Esophagus mucosa (tissue), 1 donor: Measurements from ENCODE around the gene TRMT44. TPM values are rescaled to one million over a fixed set of nuclear protein-coding genes. Genes with fewer than 3 reads are reported as not detected.
"Not testable (repeated sequence)": the region's sequence is repeated elsewhere in the genome, so short reads cannot be mapped to it uniquely, and the experiment has no call there.

Source experiments
- ATAC-seq: fragments of 200-7000 bp; cut with Tn5 transposase; one replicate; pipeline ENCODE4 v1.9.1; 2020
- total RNA-seq: library from RNA; stranded (reverse); gene quantifications from one replicate; pipeline ENCODE4 v1.2.4, GENCODE V29; 2023
- donor health status: DM: yes; HTN: yes; CAD: no.

Gene TRMT44
- total RNA-seq, 1 donor from 2014 or later = 15.7 TPM

- ATAC-seq = no peak
Observed at GRCh38 chr4:8497762-8498161, 57.2 kb downstream of the TRMT44 start.

DNA sequence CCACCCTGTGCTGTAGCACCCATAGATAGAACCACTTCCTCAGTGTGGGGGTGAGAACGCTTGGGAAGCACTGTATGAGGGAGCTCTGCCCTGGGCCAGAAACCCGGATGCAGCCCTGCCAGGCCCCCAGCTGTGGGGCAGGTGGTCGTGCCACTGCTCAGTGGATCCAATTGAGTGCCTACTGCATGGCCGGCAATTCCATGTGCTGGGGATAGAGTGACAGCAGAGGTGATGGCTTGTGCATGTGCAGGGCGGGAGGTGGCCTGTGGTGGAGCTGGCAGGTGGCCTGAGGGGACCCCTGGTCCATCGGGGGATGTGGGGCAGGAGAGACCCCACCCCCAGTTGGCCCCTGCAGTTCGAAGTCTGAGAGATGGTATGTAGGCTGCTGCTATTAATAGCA, 60.4 kb downstream of the TRMT44 start:
- no peak for ATAC-seq

DNA sequence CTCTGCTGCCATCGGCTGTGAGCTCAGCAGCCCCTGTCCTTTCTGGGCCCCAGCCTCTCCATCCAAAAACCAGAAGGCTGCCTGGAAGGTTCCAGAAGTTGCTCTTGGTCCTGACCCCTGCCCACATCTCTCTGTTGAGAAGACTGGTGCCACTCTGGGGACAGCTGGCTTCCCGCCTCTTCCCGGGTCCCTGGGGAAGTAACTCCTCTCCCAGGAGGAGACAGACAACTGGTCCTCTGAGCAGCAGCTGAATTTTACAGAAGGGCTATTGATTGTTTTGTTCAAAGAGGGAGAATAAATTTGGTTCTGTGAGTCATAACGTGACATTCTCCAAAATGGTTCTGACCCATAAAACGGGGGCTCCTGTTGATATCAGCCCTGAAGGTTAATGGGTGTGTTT, 61.2 kb downstream of the TRMT44 start:
- no peak for ATAC-seq

DNA sequence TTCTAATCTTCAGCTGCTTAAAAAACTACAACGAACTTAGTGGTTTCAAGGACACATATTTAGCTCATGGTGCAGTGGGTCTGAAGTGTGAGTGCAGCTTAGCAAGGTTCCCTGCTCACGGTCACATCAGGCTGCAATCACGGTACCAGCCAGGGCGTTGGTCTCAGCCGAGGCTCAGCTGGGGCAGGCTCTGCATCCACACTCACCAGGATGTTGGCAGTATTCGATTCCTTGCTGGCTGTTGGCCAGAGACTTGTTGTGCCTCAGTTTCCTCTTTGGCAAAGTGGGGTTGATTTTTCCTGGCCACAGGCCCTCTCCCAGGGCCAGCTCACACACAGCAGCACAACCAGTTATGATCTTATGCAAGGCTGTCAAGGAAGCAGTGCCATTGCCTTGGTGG, 61.8 kb downstream of the TRMT44 start:
- no peak for ATAC-seq

GRCh38 chr4:8502836-8503585, 62.4 kb downstream of the TRMT44 start:
- no peak for ATAC-seq

DNA sequence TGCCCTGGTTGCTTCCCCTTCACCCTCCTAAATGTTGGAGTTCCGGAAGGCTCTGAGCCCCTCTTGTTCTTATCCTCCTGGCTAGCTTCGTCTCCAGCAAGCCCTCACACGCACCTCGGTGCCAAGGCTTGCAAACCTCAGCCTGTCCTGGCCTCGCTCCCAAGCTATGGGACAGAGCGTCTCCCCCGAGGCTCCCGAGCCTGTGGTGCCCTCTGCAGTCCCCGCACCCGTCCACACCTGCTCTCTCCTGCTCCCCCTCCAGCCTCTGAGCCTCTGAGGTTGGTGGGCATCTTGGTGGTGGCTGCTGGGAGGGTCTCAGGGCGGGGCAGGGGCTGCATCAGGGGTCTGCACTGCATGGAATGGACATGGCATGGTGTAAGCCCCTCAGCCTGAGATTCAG, 63.2 kb downstream of the TRMT44 start:
- peak; percentile 23 for ATAC-seq

- peak; percentile 40 for ATAC-seq
Observed at GRCh38 chr4:8504279-8505007, 63.9 kb downstream of the TRMT44 start.

GRCh38 chr4:8505229-8505628, 64.7 kb downstream of the TRMT44 start:
- ATAC-seq = no peak

DNA sequence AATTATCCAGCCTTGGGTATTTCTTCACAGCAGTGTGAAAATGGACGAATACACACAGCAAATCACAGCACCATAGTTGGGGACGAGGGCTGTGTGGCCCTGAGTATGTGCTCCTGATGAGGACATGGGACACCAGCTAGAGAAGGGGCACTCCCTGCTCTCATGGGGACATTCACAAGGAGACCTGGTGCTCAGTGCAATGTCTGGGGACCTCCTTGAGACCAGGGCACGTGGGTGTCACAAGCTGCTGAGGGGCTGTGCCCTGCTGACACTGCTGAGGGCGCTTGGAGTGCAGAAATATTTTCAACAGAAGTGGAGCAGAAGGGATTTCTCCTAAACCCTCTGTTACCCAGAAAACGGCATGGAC, 65.4 kb downstream of the TRMT44 start:
- no peak for ATAC-seq

GRCh38 chr4:8506373-8507195, 66.0 kb downstream of the TRMT44 start:
- ATAC-seq = no peak

- ATAC-seq = no peak
Observed at GRCh38 chr4:8507196-8507570, 66.6 kb downstream of the TRMT44 start.

DNA sequence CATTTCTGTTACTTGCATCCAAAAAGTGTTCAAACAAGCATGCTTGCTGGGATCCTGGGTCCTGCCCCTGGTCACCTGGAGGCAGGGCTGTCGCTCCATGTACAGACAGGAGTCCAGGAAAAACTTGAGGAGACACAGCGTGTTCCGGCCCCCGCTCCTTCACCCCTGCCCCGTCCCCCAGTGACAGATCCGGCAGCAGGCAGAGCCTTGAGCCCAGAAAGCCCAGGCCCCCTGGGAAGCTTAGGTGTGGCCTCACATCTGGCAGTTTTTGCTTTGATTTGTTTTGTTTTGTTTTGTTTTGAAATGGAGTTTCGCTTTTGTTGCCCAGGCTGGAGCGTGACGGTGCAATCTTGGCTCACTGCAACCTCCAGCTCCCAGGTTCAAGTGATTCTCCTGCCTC, 67.0 kb downstream of the TRMT44 start:
- no peak for ATAC-seq

GRCh38 chr4:8508266-8508665, 67.7 kb downstream of the TRMT44 start:
- no peak for ATAC-seq

DNA sequence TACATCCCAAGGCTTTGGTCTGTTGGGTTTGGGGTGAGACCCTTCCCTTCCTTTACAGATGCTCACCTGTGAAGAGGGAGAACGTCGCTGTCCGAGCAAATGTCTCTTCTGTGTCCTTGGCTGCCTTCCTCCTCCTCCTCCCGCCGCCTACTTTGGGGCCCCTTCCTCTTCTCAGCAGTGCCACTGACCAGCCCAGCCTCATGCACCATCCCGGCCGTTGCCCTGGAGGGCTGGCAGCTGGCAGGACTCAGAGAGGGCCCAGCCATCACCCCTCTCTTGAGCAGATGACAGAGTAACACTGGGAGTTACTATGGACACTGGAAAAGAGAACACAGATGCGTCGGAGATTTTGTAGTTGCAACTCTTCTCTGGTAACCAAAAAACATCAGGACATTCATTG, 68.2 kb downstream of the TRMT44 start:
- ATAC-seq = no peak

GRCh38 chr4:8509311-8509950, 68.9 kb downstream of the TRMT44 start:
- no peak for ATAC-seq

GRCh38 chr4:8510191-8510590, 69.6 kb downstream of the TRMT44 start:
- no peak for ATAC-seq

- no peak for ATAC-seq
Observed at GRCh38 chr4:8510611-8511285, 70.2 kb downstream of the TRMT44 start.

GRCh38 chr4:8512510-8512909, 71.9 kb downstream of the TRMT44 start:
- no peak for ATAC-seq

GRCh38 chr4:8513080-8513479, 72.5 kb downstream of the TRMT44 start:
- not testable (repeated sequence) for ATAC-seq

DNA sequence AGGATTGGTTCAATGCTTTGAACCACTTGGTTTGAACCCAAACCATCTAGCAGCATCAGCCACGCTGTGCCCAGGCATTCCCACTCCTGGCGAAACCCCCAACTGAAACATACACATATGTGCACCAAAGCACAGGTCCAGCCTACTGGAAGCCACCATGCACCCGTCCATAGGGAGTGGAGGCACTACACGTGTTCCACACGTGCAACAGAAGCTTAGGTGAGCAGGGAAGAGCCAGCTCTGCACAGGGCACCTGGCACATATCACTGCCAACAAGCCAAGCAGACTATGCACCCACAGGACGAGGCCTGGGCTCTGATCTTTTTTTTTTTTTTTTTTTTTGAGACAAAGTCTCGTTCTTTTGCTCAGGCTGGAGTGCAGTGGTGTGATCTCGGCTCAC, 73.4 kb downstream of the TRMT44 start:
- ATAC-seq = no peak

DNA sequence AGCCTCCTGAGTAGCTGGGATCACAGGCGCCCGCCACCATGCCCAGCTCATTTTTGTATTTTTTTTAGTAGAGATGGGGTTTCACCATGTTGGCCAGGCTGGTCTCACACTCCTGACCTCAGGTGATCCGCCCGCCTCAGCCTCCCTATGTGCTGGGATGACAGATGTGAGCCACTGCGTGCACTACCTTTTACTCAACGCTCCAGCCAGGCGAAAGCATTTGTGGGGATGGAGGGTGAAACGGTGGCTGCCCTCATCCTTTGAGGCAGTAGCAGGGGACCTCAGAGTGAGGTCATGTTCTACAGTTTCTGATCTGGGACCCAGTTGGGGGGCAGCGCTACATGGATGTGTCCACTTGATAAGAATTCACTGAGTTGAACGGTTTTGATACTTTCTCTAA, 73.8 kb downstream of the TRMT44 start:
- ATAC-seq = no peak

DNA sequence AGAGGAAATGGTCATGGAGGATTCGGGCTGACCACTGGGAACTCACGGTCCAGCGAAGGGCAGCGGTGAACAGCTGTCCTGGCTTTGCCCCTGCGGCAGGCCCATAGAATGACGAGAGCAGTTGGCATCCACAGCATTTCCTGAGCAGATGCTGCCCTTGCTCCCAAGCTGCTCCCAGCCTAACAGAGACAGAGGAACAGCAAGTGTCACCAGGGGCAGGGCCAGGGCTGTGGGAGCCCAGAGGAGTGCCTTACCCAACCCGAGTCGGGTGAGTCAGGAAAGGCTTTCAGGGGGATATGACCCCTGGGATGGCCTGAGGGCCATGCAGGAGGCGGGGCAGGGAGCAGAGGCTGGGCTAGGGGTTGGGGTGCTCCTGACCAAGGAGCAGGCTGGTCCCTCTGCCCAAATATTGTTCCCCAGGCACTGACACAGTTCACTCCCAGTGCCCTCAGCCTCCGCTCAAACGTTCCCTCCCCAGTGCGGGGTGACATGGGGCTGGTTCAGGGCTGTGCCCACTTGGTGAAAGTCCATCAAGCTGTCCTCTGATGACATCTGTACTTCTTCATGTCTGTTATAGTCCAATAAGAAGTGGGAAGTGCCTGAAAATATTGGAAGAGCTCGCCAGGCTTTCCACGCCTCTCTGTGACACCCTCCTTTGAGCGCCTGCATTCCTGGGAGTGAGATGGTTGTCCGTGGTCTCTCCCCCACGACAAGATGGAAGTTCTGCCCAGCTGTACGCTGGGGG, 74.9 kb downstream of the TRMT44 start:
- ATAC-seq = no peak
